ENCODE data around the gene RIMS4.

RIMS4 gene

DNA sequence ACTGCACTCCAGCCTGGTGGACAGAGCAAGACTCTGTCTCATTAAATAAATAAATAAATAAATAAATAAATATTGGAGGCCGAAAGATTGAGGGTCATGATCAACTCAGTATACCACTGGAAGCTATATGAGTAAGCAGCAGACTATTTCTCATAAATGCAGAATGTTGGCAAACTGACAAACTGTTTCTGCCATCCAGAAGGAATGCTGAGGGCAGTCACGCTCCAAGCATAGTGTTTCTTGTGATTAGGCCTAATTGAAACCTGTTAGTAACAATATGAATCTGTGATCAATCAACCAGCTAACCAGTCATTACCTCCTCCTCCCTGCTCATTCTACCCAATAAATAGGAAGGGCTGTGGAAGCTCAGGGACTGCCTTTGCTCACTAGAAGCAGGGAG, 79.9 kb downstream of the RIMS4 start:
- Histone ChIP-seq H3K27ac (ENCODE audit: low read depth, low read length) (peak overlapping the region; percentile 78), H3K4me3 (ENCODE audit: low read depth, low read length) (no peak overlapping the region), H2AFZ (ENCODE audit: low read length, unreplicated experiment) (no peak overlapping the region), H3K27me3 (ENCODE audit: insufficient read depth, low read length) (no peaks in the 10 kb centered on the region), H3K4me1 (ENCODE audit: control insufficient read depth, insufficient read depth, low read length, unreplicated experiment) (peaks cover 51% of the 10 kb centered on the region), H3K36me3 (ENCODE audit: insufficient read depth, low read length) (no peaks in the 10 kb centered on the region), H3K79me2 (ENCODE audit: control insufficient read depth, insufficient read depth, low read length, unreplicated experiment) (no peaks in the 10 kb centered on the region)

DNA sequence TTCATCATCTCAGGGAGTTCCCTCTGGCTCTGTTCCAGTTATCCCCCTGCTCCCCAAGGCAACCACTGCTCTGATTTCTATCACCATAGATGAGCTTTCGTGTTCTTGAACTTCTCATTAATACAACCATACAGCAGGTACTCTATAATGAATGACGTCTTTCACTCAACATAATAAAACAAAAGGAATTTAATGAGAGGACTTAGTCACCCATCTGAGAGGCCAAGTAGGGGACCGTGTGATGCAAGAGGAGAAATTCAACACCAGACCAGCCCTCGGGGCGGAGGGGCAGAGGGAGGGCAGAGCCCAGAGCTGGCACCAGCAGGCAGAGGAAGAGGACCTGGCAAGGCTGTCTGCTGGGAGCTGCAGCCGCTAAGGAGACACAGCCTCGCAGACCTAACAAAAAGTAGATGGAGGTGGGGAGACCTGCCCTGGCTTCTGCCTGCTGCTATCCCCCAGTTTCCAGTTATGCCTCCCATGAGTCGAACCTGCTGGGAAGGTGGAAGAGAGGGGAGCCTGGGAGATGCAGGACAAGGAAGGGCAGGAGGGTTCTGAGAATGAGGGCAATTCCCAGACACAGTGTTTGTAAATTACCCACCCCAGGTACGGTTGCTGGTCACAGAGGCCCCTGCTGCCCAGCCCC, 81.4 kb downstream of the RIMS4 start:
- Histone ChIP-seq H3K36me3 (ENCODE audit: insufficient read depth, low read length) (no peaks in the 10 kb centered on the region), H3K4me1 (ENCODE audit: control insufficient read depth, insufficient read depth, low read length, unreplicated experiment) (peaks cover 40% of the 10 kb centered on the region), H3K4me3 (ENCODE audit: low read depth, low read length) (peak overlapping the region; percentile 13), H3K27ac (ENCODE audit: low read depth, low read length) (peak overlapping the region; percentile 50), H2AFZ (ENCODE audit: low read length, unreplicated experiment) (no peak overlapping the region), H3K27me3 (ENCODE audit: insufficient read depth, low read length) (no peaks in the 10 kb centered on the region), H3K79me2 (ENCODE audit: control insufficient read depth, insufficient read depth, low read length, unreplicated experiment) (no peaks in the 10 kb centered on the region)

DNA sequence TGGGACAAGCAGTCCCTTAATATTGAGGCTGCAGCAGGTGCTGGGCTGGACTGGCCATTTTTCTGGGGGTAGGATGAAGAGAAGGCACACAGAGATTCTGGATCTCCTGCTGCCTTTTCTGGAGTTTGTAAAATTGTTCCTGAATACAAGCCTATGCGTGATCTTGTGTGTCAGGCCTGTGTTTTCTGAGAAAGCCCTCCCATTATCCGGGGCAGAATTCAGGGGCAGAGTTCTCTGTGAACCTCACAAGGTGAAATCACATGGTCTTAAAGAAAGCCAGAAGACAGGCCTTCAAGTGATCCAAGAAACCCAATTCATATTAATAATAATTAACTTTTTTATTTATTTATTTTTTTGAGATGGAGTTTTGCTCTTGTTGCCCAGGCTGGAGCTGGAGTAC, 82.7 kb downstream of the RIMS4 start:
- H3K27me3 ChIP-seq (ENCODE audit: insufficient read depth, low read length), result no peaks in the 10 kb centered on the region
- no peak overlapping the region for H2AFZ ChIP-seq (ENCODE audit: low read length, unreplicated experiment)
- no peak overlapping the region for H3K27ac ChIP-seq (ENCODE audit: low read depth, low read length)
- no peak overlapping the region for H3K4me3 ChIP-seq (ENCODE audit: low read depth, low read length)
- peaks cover 35% of the 10 kb centered on the region for H3K4me1 ChIP-seq (ENCODE audit: control insufficient read depth, insufficient read depth, low read length, unreplicated experiment)
- no peaks in the 10 kb centered on the region for H3K79me2 ChIP-seq (ENCODE audit: control insufficient read depth, insufficient read depth, low read length, unreplicated experiment)
- H3K36me3 ChIP-seq (ENCODE audit: insufficient read depth, low read length), result no peaks in the 10 kb centered on the region

DNA sequence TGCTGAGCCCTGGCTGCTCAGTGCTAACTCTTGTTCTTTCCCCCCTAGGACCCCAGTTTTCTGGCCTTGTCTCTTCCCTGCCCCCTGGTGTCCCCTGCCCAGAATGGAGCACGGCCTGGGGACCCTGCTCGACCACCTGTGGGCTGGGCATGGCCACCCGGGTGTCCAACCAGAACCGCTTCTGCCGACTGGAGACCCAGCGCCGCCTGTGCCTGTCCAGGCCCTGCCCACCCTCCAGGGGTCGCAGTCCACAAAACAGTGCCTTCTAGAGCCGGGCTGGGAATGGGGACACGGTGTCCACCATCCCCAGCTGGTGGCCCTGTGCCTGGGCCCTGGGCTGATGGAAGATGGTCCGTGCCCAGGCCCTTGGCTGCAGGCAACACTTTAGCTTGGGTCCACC, 83.3 kb downstream of the RIMS4 start:
- no peak overlapping the region for H2AFZ ChIP-seq (ENCODE audit: low read length, unreplicated experiment)
- H3K27ac ChIP-seq (ENCODE audit: low read depth, low read length), result no peak overlapping the region
- H3K4me3 ChIP-seq (ENCODE audit: low read depth, low read length), result no peak overlapping the region
- H3K27me3 ChIP-seq (ENCODE audit: insufficient read depth, low read length), result no peaks in the 10 kb centered on the region
- H3K79me2 ChIP-seq (ENCODE audit: control insufficient read depth, insufficient read depth, low read length, unreplicated experiment), result no peaks in the 10 kb centered on the region
- H3K4me1 ChIP-seq (ENCODE audit: control insufficient read depth, insufficient read depth, low read length, unreplicated experiment), result peaks cover 29% of the 10 kb centered on the region
- no peaks in the 10 kb centered on the region for H3K36me3 ChIP-seq (ENCODE audit: insufficient read depth, low read length)

DNA sequence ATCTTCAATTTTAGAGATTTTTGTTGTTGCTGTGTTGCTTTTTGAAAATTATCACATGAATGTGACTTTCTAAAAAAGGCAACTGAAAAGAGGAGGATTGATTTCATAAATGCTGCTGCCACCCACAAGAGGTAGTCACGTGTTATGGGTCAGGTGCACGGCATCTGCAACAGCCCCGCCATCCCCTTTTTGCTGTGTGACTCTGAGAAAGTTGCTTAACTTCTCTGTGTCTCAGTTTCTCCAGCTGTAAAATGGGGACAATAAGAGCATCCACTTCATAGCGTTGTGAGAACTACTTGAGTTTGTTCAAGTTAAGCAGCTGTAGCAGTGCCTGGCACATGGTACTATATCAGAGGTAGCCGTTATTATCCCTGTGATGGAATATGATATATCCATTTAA, 84.5 kb downstream of the RIMS4 start:
- H3K79me2 ChIP-seq (ENCODE audit: control insufficient read depth, insufficient read depth, low read length, unreplicated experiment), result no peaks in the 10 kb centered on the region
- no peaks in the 10 kb centered on the region for H3K27me3 ChIP-seq (ENCODE audit: insufficient read depth, low read length)
- H3K36me3 ChIP-seq (ENCODE audit: insufficient read depth, low read length), result no peaks in the 10 kb centered on the region
- no peak overlapping the region for H3K4me3 ChIP-seq (ENCODE audit: low read depth, low read length)
- no peak overlapping the region for H3K27ac ChIP-seq (ENCODE audit: low read depth, low read length)
- H3K4me1 ChIP-seq (ENCODE audit: control insufficient read depth, insufficient read depth, low read length, unreplicated experiment), result peaks cover 27% of the 10 kb centered on the region
- no peak overlapping the region for H2AFZ ChIP-seq (ENCODE audit: low read length, unreplicated experiment)

DNA sequence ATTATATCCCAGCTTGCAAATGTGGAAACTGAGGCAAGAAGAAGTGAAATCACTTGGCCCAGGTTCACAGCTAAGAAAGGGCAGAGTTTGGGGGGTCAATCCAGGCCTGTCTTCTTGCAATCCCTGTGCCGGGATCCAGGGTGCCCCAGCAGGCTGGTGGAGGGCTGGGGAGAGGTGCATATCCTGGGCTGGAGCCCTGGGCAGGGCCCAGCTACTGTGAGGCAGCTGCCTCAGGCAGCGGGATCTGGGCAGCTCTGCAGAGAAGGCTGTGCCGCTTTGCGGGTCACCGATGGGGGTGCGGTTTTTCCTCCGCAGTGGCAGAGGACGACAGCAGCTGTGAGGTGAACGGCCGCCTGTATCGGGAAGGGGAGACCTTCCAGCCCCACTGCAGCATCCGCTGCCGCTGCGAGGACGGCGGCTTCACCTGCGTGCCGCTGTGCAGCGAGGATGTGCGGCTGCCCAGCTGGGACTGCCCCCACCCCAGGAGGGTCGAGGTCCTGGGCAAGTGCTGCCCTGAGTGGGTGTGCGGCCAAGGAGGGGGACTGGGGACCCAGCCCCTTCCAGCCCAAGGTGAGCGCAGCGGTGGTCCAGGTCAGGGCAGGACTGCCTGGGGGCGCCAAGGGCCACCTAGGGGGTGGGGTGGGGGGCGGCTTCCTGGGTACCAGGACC, 85.8 kb downstream of the RIMS4 start:
- no peaks in the 10 kb centered on the region for H3K36me3 ChIP-seq (ENCODE audit: insufficient read depth, low read length)
- peaks cover 30% of the 10 kb centered on the region for H3K4me1 ChIP-seq (ENCODE audit: control insufficient read depth, insufficient read depth, low read length, unreplicated experiment)
- H3K27ac ChIP-seq (ENCODE audit: low read depth, low read length), result no peak overlapping the region
- H3K79me2 ChIP-seq (ENCODE audit: control insufficient read depth, insufficient read depth, low read length, unreplicated experiment), result no peaks in the 10 kb centered on the region
- H3K4me3 ChIP-seq (ENCODE audit: low read depth, low read length), result no peak overlapping the region
- no peaks in the 10 kb centered on the region for H3K27me3 ChIP-seq (ENCODE audit: insufficient read depth, low read length)
- H2AFZ ChIP-seq (ENCODE audit: low read length, unreplicated experiment), result no peak overlapping the region

DNA sequence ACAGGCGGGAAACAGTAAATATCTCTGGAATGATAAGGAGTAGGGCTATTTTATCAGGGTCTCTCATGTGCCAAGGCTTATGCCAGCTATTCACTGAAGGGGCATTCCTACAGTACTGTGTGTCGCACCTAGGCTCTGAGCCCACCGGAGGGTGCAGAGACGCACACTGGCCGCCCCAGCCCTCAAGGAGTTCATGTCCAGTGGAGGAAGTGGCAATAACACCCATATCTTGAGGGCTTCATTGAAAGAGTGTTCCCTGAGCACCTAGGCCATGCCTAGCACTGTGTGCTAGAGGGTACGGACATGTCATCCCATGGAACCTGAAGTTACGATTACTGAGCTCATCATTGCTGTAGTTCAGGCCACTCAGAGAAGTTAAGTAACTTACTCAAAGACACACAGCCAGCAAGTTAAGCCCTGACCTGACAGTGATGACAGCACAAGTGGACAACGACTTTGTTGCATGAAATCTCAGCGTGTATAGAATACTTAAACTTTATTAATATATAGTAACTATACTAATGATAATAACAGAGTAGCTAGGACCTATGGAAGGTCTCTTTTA, 86.5 kb downstream of the RIMS4 start:
- Histone ChIP-seq H3K36me3 (ENCODE audit: insufficient read depth, low read length) (no peaks in the 10 kb centered on the region), H2AFZ (ENCODE audit: low read length, unreplicated experiment) (no peak overlapping the region), H3K4me1 (ENCODE audit: control insufficient read depth, insufficient read depth, low read length, unreplicated experiment) (peaks cover 25% of the 10 kb centered on the region), H3K4me3 (ENCODE audit: low read depth, low read length) (no peak overlapping the region), H3K27ac (ENCODE audit: low read depth, low read length) (no peak overlapping the region), H3K79me2 (ENCODE audit: control insufficient read depth, insufficient read depth, low read length, unreplicated experiment) (no peaks in the 10 kb centered on the region), H3K27me3 (ENCODE audit: insufficient read depth, low read length) (no peaks in the 10 kb centered on the region)

DNA sequence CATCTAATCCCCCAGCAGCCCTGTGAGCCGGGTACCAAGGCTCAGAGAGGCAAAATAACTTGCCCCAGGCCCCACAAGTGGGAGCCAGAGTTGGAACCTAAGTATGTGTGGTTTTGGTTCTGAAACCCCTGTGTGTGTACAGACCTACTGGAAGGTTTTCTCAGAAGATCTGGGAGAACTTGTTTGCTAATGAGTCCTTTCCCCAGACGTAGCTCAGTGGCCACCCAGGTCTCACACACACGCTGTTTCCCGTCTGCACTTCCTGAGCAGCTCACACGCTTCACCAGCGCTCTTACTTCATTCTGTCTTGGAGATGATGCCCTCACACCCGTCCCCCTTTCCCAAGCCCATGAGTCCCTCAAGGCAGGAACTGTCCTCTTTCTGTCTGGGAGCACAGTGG, 87.0 kb downstream of the RIMS4 start:
- no peak overlapping the region for H3K4me3 ChIP-seq (ENCODE audit: low read depth, low read length)
- H3K79me2 ChIP-seq (ENCODE audit: control insufficient read depth, insufficient read depth, low read length, unreplicated experiment), result no peaks in the 10 kb centered on the region
- H3K36me3 ChIP-seq (ENCODE audit: insufficient read depth, low read length), result no peaks in the 10 kb centered on the region
- no peak overlapping the region for H3K27ac ChIP-seq (ENCODE audit: low read depth, low read length)
- no peaks in the 10 kb centered on the region for H3K27me3 ChIP-seq (ENCODE audit: insufficient read depth, low read length)
- H2AFZ ChIP-seq (ENCODE audit: low read length, unreplicated experiment), result no peak overlapping the region
- H3K4me1 ChIP-seq (ENCODE audit: control insufficient read depth, insufficient read depth, low read length, unreplicated experiment), result peaks cover 21% of the 10 kb centered on the region

DNA sequence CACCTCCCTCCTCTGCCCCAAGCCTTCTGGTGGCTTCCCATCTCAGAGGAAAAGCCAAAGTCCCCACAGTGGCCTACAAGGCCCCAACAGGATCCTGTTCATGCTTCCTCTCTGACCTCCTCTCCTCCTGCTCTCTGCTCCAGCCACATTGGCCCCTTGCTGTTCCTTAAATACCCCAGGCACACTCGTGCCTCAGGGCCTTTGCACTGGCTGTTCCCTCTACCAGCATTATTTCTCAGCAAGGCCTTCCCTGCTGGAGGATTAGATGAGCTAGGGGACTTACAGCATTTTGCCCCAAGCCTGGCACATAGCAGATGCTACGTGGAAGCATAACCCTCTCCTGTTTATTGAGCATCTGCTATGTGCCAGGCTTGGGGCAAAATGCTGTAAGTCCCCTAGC, 87.4 kb downstream of the RIMS4 start:
- H3K27me3 ChIP-seq (ENCODE audit: insufficient read depth, low read length), result no peaks in the 10 kb centered on the region
- peaks cover 18% of the 10 kb centered on the region for H3K4me1 ChIP-seq (ENCODE audit: control insufficient read depth, insufficient read depth, low read length, unreplicated experiment)
- no peaks in the 10 kb centered on the region for H3K79me2 ChIP-seq (ENCODE audit: control insufficient read depth, insufficient read depth, low read length, unreplicated experiment)
- no peaks in the 10 kb centered on the region for H3K36me3 ChIP-seq (ENCODE audit: insufficient read depth, low read length)
- no peak overlapping the region for H2AFZ ChIP-seq (ENCODE audit: low read length, unreplicated experiment)
- H3K4me3 ChIP-seq (ENCODE audit: low read depth, low read length), result no peak overlapping the region
- H3K27ac ChIP-seq (ENCODE audit: low read depth, low read length), result no peak overlapping the region

DNA sequence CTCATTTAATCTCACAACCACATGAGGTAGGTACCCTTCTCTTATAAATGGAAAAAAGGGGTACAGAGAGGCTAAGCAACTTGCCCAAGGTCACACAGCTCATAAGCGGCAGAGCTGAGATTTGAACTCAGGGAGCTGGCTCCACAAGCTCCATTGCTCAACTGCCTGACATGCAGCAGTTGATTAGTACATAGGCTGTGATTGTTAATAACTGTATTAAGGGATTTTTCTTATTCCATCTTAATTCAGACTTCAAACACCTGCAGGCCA, 88.6 kb downstream of the RIMS4 start:
- no peak overlapping the region for H2AFZ ChIP-seq (ENCODE audit: low read length, unreplicated experiment)
- H3K79me2 ChIP-seq (ENCODE audit: control insufficient read depth, insufficient read depth, low read length, unreplicated experiment), result no peaks in the 10 kb centered on the region
- no peaks in the 10 kb centered on the region for H3K36me3 ChIP-seq (ENCODE audit: insufficient read depth, low read length)
- peaks cover 18% of the 10 kb centered on the region for H3K4me1 ChIP-seq (ENCODE audit: control insufficient read depth, insufficient read depth, low read length, unreplicated experiment)
- H3K27me3 ChIP-seq (ENCODE audit: insufficient read depth, low read length), result no peaks in the 10 kb centered on the region
- peak overlapping the region; percentile 86 for H3K27ac ChIP-seq (ENCODE audit: low read depth, low read length)
- H3K4me3 ChIP-seq (ENCODE audit: low read depth, low read length), result 0 out of 2 replicates have a peak overlapping the region, but pooled peaks have one; percentile 7
